A549 (cell line): Measurements from ENCODE around the gene CREB5. TPM values are rescaled to one million over a fixed set of nuclear protein-coding genes. Genes with fewer than 3 reads are reported as not detected.

ENCODE experiments used
- ATAC-seq, 2 experiments: fragments of 200-7000 bp in 1 of 2; fragments of >200 bp in 1 of 2; cut with Nextera tagmentation in 1 of 2; cut with Tn5 transposase in 1 of 2; 3 replicates each; pipeline versions ENCODE4 v1.8.0 to v1.9.1; 2018 to 2020; ENCODE audit warnings: mild to moderate bottlenecking in 1 of 2, moderate library complexity in 1 of 2
- CTCF ChIA-PET: fragments of 300-600 bp; sonication (Branson Sonifier 250); formaldehyde crosslinking; extraction: SDS; loops from one replicate; lab custom pipeline; 2021; ENCODE audit warnings: antibody characterized with exemption, inconsistent platforms; lab: Yijun Ruan, JAX
- POLR2A ChIA-PET: fragments of 350-600 bp; formaldehyde crosslinking; extraction: SDS; loops from one replicate; lab custom pipeline; 2021; ENCODE audit warnings: antibody characterized with exemption, inconsistent platforms; lab: Yijun Ruan, JAX
- DNase-seq, 2 experiments: peaks; one replicate each; pipeline versions ENCODE4 v3.0.0 to v3.0.0-alpha.2; 2011 to 2016; ENCODE audit warnings: low read depth in 1 of 2, low spot score in 1 of 2
- FAIRE-seq: peaks from 2 replicates; lab custom pipeline; 2011; peaks lifted over from hg19 to GRCh38; lab: Jason Lieb, UNC
- H3K27ac ChIP-seq, 2 experiments: fragments of >200 bp; sonication (Bioruptor Twin); formaldehyde crosslinking; 3 replicates each; pipeline ENCODE4 v1.5.1; 2016 to 2017
- H3K4me1 ChIP-seq: fragments of >200 bp; sonication (Bioruptor Twin); formaldehyde crosslinking; 3 replicates; pipeline ENCODE4 v1.6.1; 2016
- H3K4me2 ChIP-seq: fragments of >200 bp; sonication (Bioruptor Twin); formaldehyde crosslinking; 3 replicates; pipeline ENCODE4 v1.6.1; 2016
- H3K4me3 ChIP-seq: fragments of >200 bp; sonication (Bioruptor Twin); formaldehyde crosslinking; 3 replicates; pipeline ENCODE4 v1.5.1; 2016
- H3K9me3 ChIP-seq: fragments of >200 bp; sonication (Bioruptor Twin); formaldehyde crosslinking; 3 replicates; pipeline ENCODE4 v1.6.1; 2016
- CEBPB ChIP-seq, 2 experiments: fragments of >200 bp in 1 of 2; sonication (Bioruptor Twin) in 1 of 2; formaldehyde crosslinking in 1 of 2; IDR thresholded peaks; 2 replicates each; pipeline ENCODE4 v1.6.1; 2012 to 2016
- EHF ChIP-seq: fragments of 250-450 bp; sonication (Bioruptor Pico); IDR thresholded peaks from 2 replicates; pipeline ENCODE4 v1.5.0; 2020; ENCODE audit warnings: mild to moderate bottlenecking
- FOSB ChIP-seq: fragments of 250-450 bp; sonication (Bioruptor Pico); IDR thresholded peaks from 2 replicates; pipeline ENCODE4 v1.5.0; 2020; ENCODE audit warnings: mild to moderate bottlenecking, moderate library complexity
- FOSL2 ChIP-seq, 2 experiments: fragments of 450-650 bp in 1 of 2; fragments of >200 bp in 1 of 2; sonication (Bioruptor Twin) in 1 of 2; formaldehyde crosslinking; IDR thresholded peaks; 2 replicates each; pipeline versions ENCODE4 v1.5.0 to v1.6.1; 2016 to 2020; ENCODE audit warnings: mild to moderate bottlenecking in 1 of 2, moderate library complexity in 1 of 2
- FOXS1 ChIP-seq: fragments of 250-450 bp; sonication (Bioruptor Pico); IDR thresholded peaks from 2 replicates; pipeline ENCODE4 v1.5.0; 2020; ENCODE audit warnings: mild to moderate bottlenecking, moderate library complexity
- HOXB5 ChIP-seq: fragments of 250-450 bp; sonication (Bioruptor Pico); IDR thresholded peaks from 2 replicates; pipeline ENCODE4 v1.5.0; 2020; ENCODE audit warnings: mild to moderate bottlenecking, moderate library complexity
- KDM1A ChIP-seq: fragments of 200-600 bp; sonication (generic); IDR thresholded peaks from 2 replicates; pipeline ENCODE4 v1.6.1; 2016; ENCODE audit warnings: low read depth, mild to moderate bottlenecking
- MAFK ChIP-seq: fragments of 450-650 bp; IDR thresholded peaks from 2 replicates; pipeline ENCODE4 v1.6.1; 2014; ENCODE audit not compliant: partially characterized antibody
- MAZ ChIP-seq: fragments of 150-350 bp; IDR thresholded peaks from 2 replicates; pipeline ENCODE4 v1.6.1; 2014; ENCODE audit warnings: antibody characterized with exemption, low read depth, low read length, borderline replicate concordance
- NPAS2 ChIP-seq: fragments of 250-450 bp; sonication (Bioruptor Pico); IDR thresholded peaks from 2 replicates; pipeline ENCODE4 v1.8.0; 2022; ENCODE audit warnings: mild to moderate bottlenecking, moderate library complexity, borderline replicate concordance
- RNF2 ChIP-seq: fragments of 200-600 bp; sonication (generic); IDR thresholded peaks from 2 replicates; pipeline ENCODE4 v1.6.1; 2016; ENCODE audit warnings: low read depth, mild to moderate bottlenecking, antibody characterized with exemption, moderate library complexity, borderline replicate concordance
- ZFP36 ChIP-seq: fragments of 450-650 bp; IDR thresholded peaks from 2 replicates; pipeline ENCODE4 v1.6.1; 2014; ENCODE audit warnings: borderline replicate concordance; ENCODE audit not compliant: partially characterized antibody
- ZSCAN20 ChIP-seq: fragments of 250-450 bp; sonication (Bioruptor Pico); IDR thresholded peaks from 2 replicates; pipeline ENCODE4 v1.8.0; 2022; ENCODE audit warnings: mild to moderate bottlenecking, moderate library complexity
- WGBS: methylation state at CpG from one replicate; pipeline ENCODE4 v1.1.6; 2017; ENCODE audit errors: missing lambda C conversion rate; 5-methylcytosine and 5-hydroxymethylcytosine counted together
- polyA plus RNA-seq, 4 experiments: library from polyadenylated mRNA; depleted of rRNA in 3 of 4; stranded (reverse); fragments of >200 nt; fragmentation: RNase III in 1 of 4; extraction: RNeasy Plus Mini Kit Qiagen cat#74134 plus additional on column Dnase treatment in 1 of 4; gene quantifications; 2 replicates in 3 of 4; 3 replicates in 1 of 4; pipeline ENCODE4 v1.2.3, GENCODE V29; 2011 to 2017
- TF ChIP-seq, protein P1 (sequence below): fragments of >200 bp; sonication (Bioruptor Twin); formaldehyde crosslinking; IDR thresholded peaks from 3 replicates; pipeline ENCODE4 v1.6.1; 2016
- TF ChIP-seq, protein P2 (sequence below): fragments of 450-650 bp; IDR thresholded peaks from 2 replicates; pipeline ENCODE4 v1.6.1; 2014; ENCODE audit warnings: antibody characterized with exemption
- TF ChIP-seq, protein P3 (sequence below): fragments of 250-450 bp; sonication (Bioruptor Pico); IDR thresholded peaks from 2 replicates; pipeline ENCODE4 v1.5.0; 2021; ENCODE audit warnings: mild to moderate bottlenecking, moderate library complexity, borderline replicate concordance
- TF ChIP-seq, protein P4 (sequence below): fragments of 250-450 bp; sonication (Bioruptor Pico); IDR thresholded peaks from 2 replicates; pipeline ENCODE4 v1.5.0; 2020; ENCODE audit warnings: low read depth, mild to moderate bottlenecking, moderate library complexity

The CREB5 gene
- polyA plus RNA-seq, 2 of the 4 experiments (the other 2 are of a cell fraction): 0.61 to 1.5 TPM

DNA sequence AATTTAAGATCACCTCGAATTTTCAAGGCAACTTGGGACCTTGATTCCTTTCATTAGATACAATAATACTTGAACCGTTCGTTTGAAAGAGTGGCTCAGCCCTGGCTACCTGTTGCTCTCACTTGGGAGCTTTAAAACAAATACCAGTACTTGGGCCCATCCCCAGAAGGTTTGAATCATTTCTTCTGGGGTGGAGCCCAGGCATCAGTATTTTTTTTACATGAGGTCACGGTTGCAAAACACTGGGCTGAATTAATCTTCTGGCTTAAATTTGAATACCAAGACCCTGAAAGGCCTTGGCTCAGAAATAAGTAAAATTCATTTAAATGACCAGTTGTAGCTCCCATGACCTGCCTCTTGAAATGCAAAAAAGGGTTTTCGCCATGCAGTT is 214.9 kb downstream of the CREB5 start:
- H3K9me3 ChIP-seq: no peaks in the 10 kb centered on the region
- H3K4me1 ChIP-seq: no peaks in the 10 kb centered on the region
- no peak overlapping the region for H3K4me2 ChIP-seq
- TF ChIP-seq NPAS2 (CRISPR knock-in tag): no peak
- ATAC-seq: no peak
- no peak overlapping the region for H3K27ac ChIP-seq
- CTCF ChIA-PET: interaction anchor here (0.7 to 1.9 kb wide), 5 partner anchors 12 to 328 kb away, joined by 3 to 4 read pairs (median 3); no protein-coding TSS in a partner anchor
- H3K4me3 ChIP-seq: no peak overlapping the region
- no peak for DNase-seq
- POLR2A ChIA-PET: no interaction called here
- 35% methylated on average over 5 of the region's 5 CpGs for WGBS
- FAIRE-seq: no peak

DNA sequence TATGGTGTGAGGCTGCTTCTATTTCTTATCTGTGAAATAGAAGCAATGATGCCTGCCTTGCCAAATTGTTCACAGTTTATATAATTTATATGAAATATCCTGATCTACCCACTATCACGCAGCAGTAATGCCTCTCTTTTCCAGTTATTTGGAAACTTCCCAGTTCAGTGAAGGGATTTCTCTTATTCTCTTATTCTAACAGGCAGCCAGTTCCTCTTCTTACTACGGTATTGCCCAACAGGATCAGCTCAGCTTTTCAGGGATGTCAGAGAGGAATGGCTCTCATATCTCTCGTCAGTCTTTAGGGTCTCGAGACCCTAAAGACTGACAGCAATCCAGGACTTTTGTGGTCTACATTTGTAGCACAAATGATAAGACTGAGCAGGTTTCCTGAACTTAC is 215.6 kb downstream of the CREB5 start:
- Histone ChIP-seq H3K4me3 (no peak overlapping the region), H3K9me3 (no peaks in the 10 kb centered on the region), H3K4me1 (no peaks in the 10 kb centered on the region), H3K4me2 (no peak overlapping the region), H3K27ac (no peak overlapping the region)
- POLR2A ChIA-PET: no interaction called here
- 23% methylated on average over 4 of the region's 4 CpGs for WGBS
- TF ChIP-seq, protein P1, sequence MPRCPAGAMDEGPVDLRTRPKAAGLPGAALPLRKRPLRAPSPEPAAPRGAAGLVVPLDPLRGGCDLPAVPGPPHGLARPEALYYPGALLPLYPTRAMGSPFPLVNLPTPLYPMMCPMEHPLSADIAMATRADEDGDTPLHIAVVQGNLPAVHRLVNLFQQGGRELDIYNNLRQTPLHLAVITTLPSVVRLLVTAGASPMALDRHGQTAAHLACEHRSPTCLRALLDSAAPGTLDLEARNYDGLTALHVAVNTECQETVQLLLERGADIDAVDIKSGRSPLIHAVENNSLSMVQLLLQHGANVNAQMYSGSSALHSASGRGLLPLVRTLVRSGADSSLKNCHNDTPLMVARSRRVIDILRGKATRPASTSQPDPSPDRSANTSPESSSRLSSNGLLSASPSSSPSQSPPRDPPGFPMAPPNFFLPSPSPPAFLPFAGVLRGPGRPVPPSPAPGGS: no peak
- no peak for TF ChIP-seq FOSB (CRISPR knock-in tag)
- no peak for TF ChIP-seq KDM1A
- TF ChIP-seq, protein P2, sequence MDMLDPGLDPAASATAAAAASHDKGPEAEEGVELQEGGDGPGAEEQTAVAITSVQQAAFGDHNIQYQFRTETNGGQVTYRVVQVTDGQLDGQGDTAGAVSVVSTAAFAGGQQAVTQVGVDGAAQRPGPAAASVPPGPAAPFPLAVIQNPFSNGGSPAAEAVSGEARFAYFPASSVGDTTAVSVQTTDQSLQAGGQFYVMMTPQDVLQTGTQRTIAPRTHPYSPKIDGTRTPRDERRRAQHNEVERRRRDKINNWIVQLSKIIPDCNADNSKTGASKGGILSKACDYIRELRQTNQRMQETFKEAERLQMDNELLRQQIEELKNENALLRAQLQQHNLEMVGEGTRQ: no peak
- no peak for TF ChIP-seq MAZ
- TF ChIP-seq ZSCAN20 (CRISPR knock-in tag): no peak
- TF ChIP-seq RNF2: no peak
- no peak for TF ChIP-seq CEBPB (IDR thresholded peaks at IDR 0.05)
- no peak for TF ChIP-seq MAFK
- ATAC-seq: no peak
- CTCF ChIA-PET: interaction anchor here (0.8 to 1.9 kb wide), 2 partner anchors 216 to 247 kb away, joined by 3 to 4 read pairs; no protein-coding TSS in a partner anchor
- FAIRE-seq: no peak
- DNase-seq: no peak

DNA sequence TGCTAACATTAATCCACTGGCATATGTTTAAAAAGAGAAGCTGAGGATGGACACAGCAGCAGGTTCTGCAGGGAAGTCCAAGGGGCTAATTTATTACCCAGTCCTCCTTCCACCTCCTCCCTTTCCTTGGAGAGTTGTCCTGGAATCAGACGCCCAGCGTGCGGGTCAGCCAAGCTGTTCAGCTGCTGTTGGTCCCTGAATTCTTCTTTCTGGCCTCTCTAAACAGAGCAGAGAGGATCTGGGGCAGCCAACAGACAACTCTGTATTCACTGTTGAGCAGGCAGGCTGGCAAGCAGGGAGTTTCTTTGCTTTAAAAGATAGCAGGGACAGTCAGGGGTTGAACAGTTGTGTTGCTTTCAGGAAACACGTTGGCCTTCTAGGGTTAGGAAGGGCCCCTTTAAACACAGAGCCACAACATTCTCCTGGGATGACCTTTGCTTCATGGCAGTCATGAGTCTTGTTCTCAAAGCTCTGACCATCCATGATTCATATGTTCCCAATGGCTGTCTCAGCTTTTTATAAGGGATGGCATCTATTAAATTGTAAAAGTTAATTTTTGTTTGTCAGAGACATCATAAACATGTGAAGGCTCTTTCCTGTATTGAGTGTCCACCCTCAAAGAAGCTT is 217.0 kb downstream of the CREB5 start:
- Histone ChIP-seq H3K27ac (no peak overlapping the region), H3K4me2 (no peak overlapping the region), H3K9me3 (no peaks in the 10 kb centered on the region), H3K4me1 (no peaks in the 10 kb centered on the region), H3K4me3 (no peak overlapping the region)
- no peak for ATAC-seq
- no peak for FAIRE-seq
- no peak for TF ChIP-seq ZFP36
- no peak for TF ChIP-seq HOXB5 (CRISPR knock-in tag)
- no peak for TF ChIP-seq EHF
- 28% methylated on average over 4 of the region's 4 CpGs for WGBS
- CTCF ChIA-PET: no interaction called here
- POLR2A ChIA-PET: no interaction called here
- DNase-seq: no peak

DNA sequence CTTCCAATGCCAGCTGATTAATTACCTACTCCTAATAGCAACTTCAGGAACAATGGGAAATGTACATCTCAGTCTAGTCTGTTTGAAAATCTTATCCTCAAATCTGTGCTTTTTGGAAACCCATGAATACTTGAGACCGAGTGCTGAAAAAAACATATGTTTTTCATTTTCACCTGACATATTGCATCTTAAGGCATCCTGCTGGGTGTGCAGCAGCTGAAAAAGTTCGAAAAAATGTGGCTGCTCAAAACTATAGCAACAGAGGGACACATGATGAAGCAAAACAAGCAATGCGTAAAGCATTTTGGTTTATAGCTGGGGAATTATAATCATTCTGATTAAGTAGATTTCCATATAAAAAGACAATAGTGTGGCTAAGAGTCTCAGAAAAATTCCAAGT is 218.0 kb downstream of the CREB5 start:
- ChIA-PET POLR2A (no interaction called here), CTCF (no interaction called here)
- DNase-seq: no peak
- H3K4me3 ChIP-seq: no peak overlapping the region
- no peaks in the 10 kb centered on the region for H3K9me3 ChIP-seq
- no peak overlapping the region for H3K27ac ChIP-seq
- no peak overlapping the region for H3K4me2 ChIP-seq
- TF ChIP-seq, protein P2: no peak
- TF ChIP-seq, protein P3, sequence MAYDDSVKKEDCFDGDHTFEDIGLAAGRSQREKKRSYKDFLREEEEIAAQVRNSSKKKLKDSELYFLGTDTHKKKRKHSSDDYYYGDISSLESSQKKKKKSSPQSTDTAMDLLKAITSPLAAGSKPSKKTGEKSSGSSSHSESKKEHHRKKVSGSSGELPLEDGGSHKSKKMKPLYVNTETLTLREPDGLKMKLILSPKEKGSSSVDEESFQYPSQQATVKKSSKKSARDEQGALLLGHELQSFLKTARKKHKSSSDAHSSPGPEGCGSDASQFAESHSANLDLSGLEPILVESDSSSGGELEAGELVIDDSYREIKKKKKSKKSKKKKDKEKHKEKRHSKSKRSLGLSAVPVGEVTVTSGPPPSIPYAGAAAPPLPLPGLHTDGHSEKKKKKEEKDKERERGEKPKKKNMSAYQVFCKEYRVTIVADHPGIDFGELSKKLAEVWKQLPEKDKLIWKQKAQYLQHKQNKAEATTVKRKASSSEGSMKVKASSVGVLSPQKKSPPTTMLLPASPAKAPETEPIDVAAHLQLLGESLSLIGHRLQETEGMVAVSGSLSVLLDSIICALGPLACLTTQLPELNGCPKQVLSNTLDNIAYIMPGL (CRISPR knock-in tag): no peak
- TF ChIP-seq, protein P4, sequence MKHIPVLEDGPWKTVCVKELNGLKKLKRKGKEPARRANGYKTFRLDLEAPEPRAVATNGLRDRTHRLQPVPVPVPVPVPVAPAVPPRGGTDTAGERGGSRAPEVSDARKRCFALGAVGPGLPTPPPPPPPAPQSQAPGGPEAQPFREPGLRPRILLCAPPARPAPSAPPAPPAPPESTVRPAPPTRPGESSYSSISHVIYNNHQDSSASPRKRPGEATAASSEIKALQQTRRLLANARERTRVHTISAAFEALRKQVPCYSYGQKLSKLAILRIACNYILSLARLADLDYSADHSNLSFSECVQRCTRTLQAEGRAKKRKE: no peak
- TF ChIP-seq FOXS1 (CRISPR knock-in tag): no peak
- TF ChIP-seq FOSL2 (IDR thresholded peaks at IDR 0.05): no peak
- no peak for TF ChIP-seq FOSL2 (CRISPR knock-in tag; IDR thresholded peaks at IDR 0.05)
- no peak for FAIRE-seq
- no peaks in the 10 kb centered on the region for H3K4me1 ChIP-seq
- ATAC-seq: no peak
- WGBS: 39% methylated on average over 3 of the region's 3 CpGs
